ENCODE measurements around the gene KLHDC2. TPM values are rescaled to one million over a fixed set of nuclear protein-coding genes. Genes with fewer than 3 reads are reported as not detected.
"Not testable (repeated sequence)": the region's sequence is repeated elsewhere in the genome, so short reads cannot be mapped to it uniquely, and the experiment has no call there.

Gene KLHDC2
- 41.2 and 42.4 TPM in 2 replicates for total RNA-seq (2014; rRNA removed; shearing (Covaris generic))

- peak; percentile 78 for DNase-seq (ENCODE audit: low spot score)
Observed at GRCh38 chr14:49767571-49768300, at the start of gene KLHDC2. Gene KLHDC2 (plus strand): TSS chr14:49768153. CDS start chr14:49768469, 316 bp downstream.

- no peak for DNase-seq (ENCODE audit: low spot score)
Observed at GRCh38 chr14:49720744-49721143, 47.2 kb upstream of the KLHDC2 start.

GRCh38 chr14:49721733-49722435 is 46.1 kb upstream of the KLHDC2 start:
- not testable (repeated sequence) for DNase-seq (ENCODE audit: low spot score)

GRCh38 chr14:49727171-49727570 is 40.8 kb upstream of the KLHDC2 start:
- DNase-seq (ENCODE audit: low spot score), result no peak

- no peak for DNase-seq (ENCODE audit: low spot score)
Observed at GRCh38 chr14:49732896-49733295, 35.1 kb upstream of the KLHDC2 start.

GRCh38 chr14:49733836-49734235 is 34.1 kb upstream of the KLHDC2 start:
- no peak for DNase-seq (ENCODE audit: low spot score)

GRCh38 chr14:49735669-49736068 is 32.3 kb upstream of the KLHDC2 start:
- DNase-seq (ENCODE audit: low spot score), result not testable (repeated sequence)

- DNase-seq (ENCODE audit: low spot score), result no peak
Observed at GRCh38 chr14:49745191-49745590, 22.8 kb upstream of the KLHDC2 start.

- DNase-seq (ENCODE audit: low spot score), result not testable (repeated sequence)
Observed at GRCh38 chr14:49746476-49746875, 21.5 kb upstream of the KLHDC2 start.

GRCh38 chr14:49754570-49755097 is 13.3 kb upstream of the KLHDC2 start:
- no peak for DNase-seq (ENCODE audit: low spot score)

- DNase-seq (ENCODE audit: low spot score), result no peak
Observed at GRCh38 chr14:49755378-49755777, 12.6 kb upstream of the KLHDC2 start.

GRCh38 chr14:49761839-49762551 is 6.0 kb upstream of the KLHDC2 start:
- no peak for DNase-seq (ENCODE audit: low spot score)

- DNase-seq (ENCODE audit: low spot score), result no peak
Observed at GRCh38 chr14:49766839-49767238, 1.1 kb upstream of the KLHDC2 start.

GRCh38 chr14:49767270-49767570 is 733 bp upstream of the KLHDC2 start:
- DNase-seq (ENCODE audit: low spot score), result no peak

- peak; percentile 18 for DNase-seq (ENCODE audit: low spot score)
Observed at GRCh38 chr14:49768301-49769121, 558 bp downstream of the KLHDC2 start.

- DNase-seq (ENCODE audit: low spot score), result peak; percentile 18
Observed at GRCh38 chr14:49769171-49769570, 1.2 kb downstream of the KLHDC2 start.

- no peak for DNase-seq (ENCODE audit: low spot score)
Observed at GRCh38 chr14:49769581-49770211, 1.7 kb downstream of the KLHDC2 start.

GRCh38 chr14:49770212-49770817 is 2.4 kb downstream of the KLHDC2 start:
- DNase-seq (ENCODE audit: low spot score), result peak; percentile 27

GRCh38 chr14:49771691-49772090 is 3.7 kb downstream of the KLHDC2 start:
- not testable (repeated sequence) for DNase-seq (ENCODE audit: low spot score)

- no peak for DNase-seq (ENCODE audit: low spot score)
Observed at GRCh38 chr14:49774106-49774505, 6.2 kb downstream of the KLHDC2 start.

GRCh38 chr14:49778421-49778820 is 10.5 kb downstream of the KLHDC2 start:
- no peak for DNase-seq (ENCODE audit: low spot score)
